Measurements from ENCODE around the gene ZNF621. TPM values are rescaled to one million over a fixed set of nuclear protein-coding genes. Genes with fewer than 3 reads are reported as not detected.

ZNF621 gene
- 10 to 100 TPM; 21.7 to 25.6 TPM for total RNA-seq

DNA sequence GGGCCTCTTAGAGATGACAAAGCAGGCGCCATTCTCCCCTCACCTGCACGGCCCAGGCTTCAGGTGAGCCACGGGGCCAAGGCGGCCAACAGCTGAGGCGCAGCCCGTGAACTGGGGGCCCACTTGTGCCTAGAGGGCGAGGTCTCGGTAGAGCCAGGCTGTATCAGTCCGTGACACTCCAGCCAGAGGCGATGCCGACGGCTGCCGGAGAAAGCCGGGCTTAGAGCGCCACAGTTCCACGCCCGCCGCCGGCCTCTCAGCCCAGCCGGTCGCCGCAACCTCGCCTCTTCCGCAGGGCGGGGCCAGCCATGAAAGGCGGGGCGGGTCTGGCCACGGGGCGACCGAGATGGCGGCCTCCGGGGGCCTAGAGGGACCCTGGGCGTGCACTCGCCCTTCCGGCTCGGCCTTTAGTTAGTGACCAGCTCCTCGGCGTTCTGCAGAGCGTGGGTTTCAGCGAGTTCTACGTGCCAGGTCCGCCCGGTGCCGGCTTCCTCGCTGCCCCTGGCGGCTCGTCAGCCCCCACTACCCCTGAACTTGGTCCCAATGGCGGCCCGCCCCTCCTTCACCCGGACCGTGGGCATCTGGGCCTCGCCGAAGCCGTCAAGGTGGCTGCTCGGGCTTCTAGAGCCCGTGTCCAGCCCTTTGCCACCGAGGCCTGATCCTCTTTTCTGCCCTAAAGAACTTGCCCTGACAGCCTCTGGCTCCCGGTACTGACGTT, at the start of gene ZNF621:
TSS of gene ZNF621 (plus strand) at position 393 of the 718 bp plus-strand sequence. CDS start 881 bp downstream, outside the sequence.
- Mint-ChIP-seq H3K4me3 (peak within 1 kb of the TSS; percentile 96), H3K27ac (peak within 1 kb of the TSS; percentile 99), H3K27me3 (no peaks in the 10 kb centered on the region), H3K4me1 (peaks cover 31% of the 10 kb centered on the region), H3K9me3 (no peaks in the 10 kb centered on the region), H3K36me3 (ENCODE audit: low read depth) (peaks cover 43% of the 10 kb centered on the region)
- DNase-seq, result peak; percentile 85
- ChIA-PET CTCF (interaction anchor here (0.7 to 0.9 kb wide), 2 partner anchors 17 to 29 kb away, joined by 3 read pairs; no protein-coding TSS in a partner anchor), POLR2A (no interaction called here)

DNA sequence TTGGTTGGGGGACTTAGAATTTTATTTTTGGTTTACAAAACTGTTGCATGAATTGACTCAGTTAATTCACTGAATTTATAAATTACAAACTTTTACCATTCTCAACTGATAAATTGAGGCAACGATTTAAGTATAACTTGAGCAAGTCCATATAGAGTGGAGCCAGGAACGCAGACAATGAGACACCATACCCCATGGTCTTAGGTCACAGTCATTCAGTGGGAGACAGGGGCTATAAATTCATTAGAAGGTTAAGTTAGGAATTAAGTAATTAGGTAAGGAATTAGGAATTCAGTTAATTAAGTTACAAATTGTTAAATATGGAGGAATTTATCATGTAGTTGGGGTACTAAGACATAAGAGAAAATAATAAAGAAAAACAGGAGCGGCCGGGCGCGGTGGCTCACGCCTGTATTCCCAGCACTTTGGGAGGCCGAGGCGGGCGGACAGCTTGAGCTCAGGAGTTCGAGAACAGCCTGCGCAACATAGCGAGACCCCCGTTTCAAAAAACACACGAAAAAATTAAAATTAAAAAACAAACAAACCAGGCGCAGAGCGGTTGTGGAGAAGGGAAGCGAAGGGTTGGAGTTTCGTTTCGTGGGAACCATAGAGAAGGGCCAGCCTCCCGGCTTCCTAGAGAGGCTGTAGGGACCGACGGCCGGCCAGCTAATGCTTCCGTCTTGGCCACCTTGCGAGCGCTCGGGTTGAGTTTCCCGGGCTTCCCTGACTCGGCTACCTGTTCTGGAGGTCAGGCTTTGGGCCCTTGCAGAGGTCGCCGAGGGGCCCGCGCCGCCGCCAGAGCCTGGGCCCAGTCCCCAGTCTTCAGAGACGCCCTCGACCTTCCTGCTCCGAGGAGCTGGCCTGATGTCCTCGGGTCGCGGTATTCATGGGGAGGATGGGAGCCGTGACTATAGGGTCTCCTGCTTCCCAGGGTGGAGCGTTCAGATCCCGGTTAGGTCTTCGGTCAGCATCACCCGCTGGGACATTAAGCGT, 48.0 kb upstream of the ZNF621 start, which contains the start of gene ZNF619:
TSS of gene ZNF619 (plus strand) at position 645 of the 993 bp plus-strand sequence. CDS start 858 bp downstream, outside the sequence.
- H3K36me3 Mint-ChIP-seq (ENCODE audit: low read depth), result peaks cover 15% of the 10 kb centered on the region
- peak within 1 kb of the TSS; percentile 87 for H3K27ac Mint-ChIP-seq
- peaks cover 38% of the 10 kb centered on the region for H3K4me1 Mint-ChIP-seq
- peak; percentile 56 for DNase-seq
- H3K9me3 Mint-ChIP-seq, result no peaks in the 10 kb centered on the region
- H3K27me3 Mint-ChIP-seq, result no peaks in the 10 kb centered on the region
- POLR2A ChIA-PET, result interaction anchor here (0.6 kb wide), 1 partner anchor 57 kb away, joined by 4 read pairs; no protein-coding TSS in a partner anchor
- CTCF ChIA-PET, result interaction anchor here (0.9 kb wide), 1 partner anchor 1403 kb away, joined by 3 read pairs; no protein-coding TSS in a partner anchor
- H3K4me3 Mint-ChIP-seq, result peak within 1 kb of the TSS; percentile 75

DNA sequence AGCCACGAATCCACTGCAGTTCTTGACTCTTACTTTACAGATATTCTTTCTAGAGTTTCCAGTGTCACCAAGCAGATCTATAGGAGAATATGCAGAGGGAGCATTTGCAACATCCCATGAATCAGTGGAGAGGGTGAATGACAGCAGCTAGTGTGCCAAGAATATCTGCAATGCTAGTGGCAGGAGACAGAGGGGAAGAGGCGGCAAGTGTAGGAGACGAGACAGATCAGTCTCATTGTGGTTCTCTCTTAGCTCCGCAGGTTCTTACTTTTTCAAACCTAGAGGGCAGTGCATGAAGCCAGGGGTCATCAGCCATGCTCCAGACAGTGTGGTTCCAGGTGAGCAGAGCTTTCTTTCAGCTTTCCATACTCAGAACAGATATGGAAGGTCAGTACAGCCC, 47.1 kb upstream of the ZNF621 start:
- POLR2A ChIA-PET, result interaction anchor here (0.6 kb wide), 1 partner anchor 57 kb away, joined by 4 read pairs; no protein-coding TSS in a partner anchor
- H3K27ac Mint-ChIP-seq, result peak overlapping the region; percentile 87
- no peaks in the 10 kb centered on the region for H3K9me3 Mint-ChIP-seq
- no peaks in the 10 kb centered on the region for H3K27me3 Mint-ChIP-seq
- DNase-seq, result no peak
- CTCF ChIA-PET, result interaction anchor here (0.9 to 1.1 kb wide), 3 partner anchors 9 to 1403 kb away, joined by 3 read pairs; no protein-coding TSS in a partner anchor
- peaks cover 19% of the 10 kb centered on the region for H3K36me3 Mint-ChIP-seq (ENCODE audit: low read depth)
- H3K4me1 Mint-ChIP-seq, result peaks cover 47% of the 10 kb centered on the region
- peak overlapping the region; percentile 75 for H3K4me3 Mint-ChIP-seq

DNA sequence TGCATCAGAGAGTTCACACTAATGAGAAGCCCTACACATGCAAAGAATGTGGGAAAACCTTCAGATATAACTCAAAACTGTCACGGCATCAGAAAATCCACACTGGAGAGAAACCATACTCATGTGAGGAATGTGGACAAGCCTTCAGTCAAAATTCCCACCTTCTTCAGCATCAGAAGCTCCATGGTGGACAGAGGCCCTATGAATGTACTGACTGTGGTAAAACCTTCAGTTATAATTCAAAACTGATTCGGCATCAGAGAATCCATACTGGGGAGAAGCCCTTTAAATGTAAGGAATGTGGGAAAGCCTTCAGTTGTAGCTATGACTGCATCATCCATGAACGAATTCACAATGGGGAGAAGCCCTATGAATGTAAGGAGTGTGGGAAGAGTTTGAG, 37.6 kb upstream of the ZNF621 start:
- no peak overlapping the region for H3K4me3 Mint-ChIP-seq
- no peak overlapping the region for H3K27ac Mint-ChIP-seq
- H3K4me1 Mint-ChIP-seq, result peaks cover 24% of the 10 kb centered on the region
- POLR2A ChIA-PET, result no interaction called here
- peaks cover 55% of the 10 kb centered on the region for H3K36me3 Mint-ChIP-seq (ENCODE audit: low read depth)
- H3K9me3 Mint-ChIP-seq, result peaks cover 27% of the 10 kb centered on the region
- DNase-seq, result no peak
- H3K27me3 Mint-ChIP-seq, result no peaks in the 10 kb centered on the region
- CTCF ChIA-PET, result interaction anchor here (1.3 kb wide), 1 partner anchor 178 kb away, joined by 3 read pairs; no protein-coding TSS in a partner anchor

DNA sequence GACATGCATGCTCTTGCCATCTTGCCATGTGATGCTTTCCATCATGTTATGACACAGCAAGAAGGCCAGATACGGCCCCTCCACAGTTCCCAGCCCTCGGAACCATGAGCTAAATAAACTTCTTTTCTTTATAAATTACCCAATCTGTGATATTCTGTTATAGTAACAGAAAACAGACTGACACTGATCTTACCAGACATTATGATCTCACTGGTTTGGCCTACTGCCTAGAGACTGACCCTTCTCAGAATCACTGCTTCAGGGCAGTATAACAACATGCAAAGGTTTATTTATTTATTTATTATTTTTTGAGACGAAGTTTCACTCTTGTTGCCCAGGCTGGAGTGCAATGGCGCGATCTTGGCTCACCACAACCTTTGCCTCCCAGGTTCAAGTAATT, 33.8 kb upstream of the ZNF621 start:
- no peak overlapping the region for H3K27ac Mint-ChIP-seq
- no peak overlapping the region for H3K4me3 Mint-ChIP-seq
- ChIA-PET CTCF (no interaction called here), POLR2A (no interaction called here)
- H3K27me3 Mint-ChIP-seq, result no peaks in the 10 kb centered on the region
- peaks cover 30% of the 10 kb centered on the region for H3K36me3 Mint-ChIP-seq (ENCODE audit: low read depth)
- peaks cover 21% of the 10 kb centered on the region for H3K9me3 Mint-ChIP-seq
- peaks cover 3% of the 10 kb centered on the region for H3K4me1 Mint-ChIP-seq
- no peak for DNase-seq

DNA sequence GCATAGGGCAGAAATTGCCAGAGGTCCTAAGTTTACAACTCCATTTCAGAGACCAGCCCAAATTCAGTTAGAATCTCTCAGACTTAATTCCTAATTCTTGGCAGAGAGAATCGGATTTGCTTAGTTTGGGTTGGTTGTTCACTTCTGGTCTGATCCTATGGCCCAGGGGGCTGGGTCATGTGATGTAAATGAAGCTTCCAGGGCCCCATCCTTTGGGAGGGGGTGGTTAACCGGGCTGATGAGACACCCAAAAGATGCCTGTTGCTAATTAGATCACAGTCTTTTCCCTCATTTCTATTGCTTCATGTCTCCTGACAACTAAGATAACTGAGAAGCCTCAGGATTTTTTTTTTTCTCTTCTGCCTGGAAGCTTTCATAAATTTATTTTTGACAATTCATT, 30.1 kb upstream of the ZNF621 start:
- ChIA-PET POLR2A (no interaction called here), CTCF (interaction anchor here (2.9 kb wide), 1 partner anchor 11 kb away, joined by 8 read pairs; the partner anchor contains the start of gene ZNF620)
- Mint-ChIP-seq H3K4me1 (no peaks in the 10 kb centered on the region), H3K27me3 (no peaks in the 10 kb centered on the region), H3K36me3 (ENCODE audit: low read depth) (peaks cover 1% of the 10 kb centered on the region), H3K27ac (no peak overlapping the region), H3K9me3 (no peaks in the 10 kb centered on the region), H3K4me3 (no peak overlapping the region)
- no peak for DNase-seq

DNA sequence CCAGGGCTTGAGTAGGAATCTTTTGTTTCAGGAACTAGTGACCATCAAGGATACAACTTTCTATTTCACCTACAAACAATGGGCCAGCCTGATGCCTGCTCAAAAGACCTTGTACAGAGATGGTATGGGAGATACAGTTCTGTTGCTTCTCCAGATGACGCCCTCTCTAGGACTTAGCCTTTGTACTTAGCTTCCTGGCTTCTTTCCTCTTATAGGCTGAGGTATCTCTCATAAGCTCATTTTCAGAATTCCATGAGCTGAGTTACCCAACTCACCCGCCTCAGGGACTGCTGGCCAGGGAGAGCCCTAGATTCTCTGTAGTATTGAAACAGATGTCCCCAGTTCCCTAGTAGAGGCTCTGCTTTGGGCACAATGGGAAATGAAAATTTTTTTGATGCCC, 27.5 kb upstream of the ZNF621 start:
- no peaks in the 10 kb centered on the region for H3K36me3 Mint-ChIP-seq (ENCODE audit: low read depth)
- POLR2A ChIA-PET, result interaction anchor here (0.7 kb wide), 1 partner anchor 15 kb away, joined by 3 read pairs; no protein-coding TSS in a partner anchor
- no peaks in the 10 kb centered on the region for H3K4me1 Mint-ChIP-seq
- H3K27ac Mint-ChIP-seq, result no peak overlapping the region
- H3K9me3 Mint-ChIP-seq, result no peaks in the 10 kb centered on the region
- DNase-seq, result no peak
- CTCF ChIA-PET, result interaction anchor here (1.1 kb wide), 1 partner anchor 9 kb away, joined by 3 read pairs; the partner anchor contains the start of gene ZNF620
- H3K27me3 Mint-ChIP-seq, result no peaks in the 10 kb centered on the region
- H3K4me3 Mint-ChIP-seq, result no peak overlapping the region

DNA sequence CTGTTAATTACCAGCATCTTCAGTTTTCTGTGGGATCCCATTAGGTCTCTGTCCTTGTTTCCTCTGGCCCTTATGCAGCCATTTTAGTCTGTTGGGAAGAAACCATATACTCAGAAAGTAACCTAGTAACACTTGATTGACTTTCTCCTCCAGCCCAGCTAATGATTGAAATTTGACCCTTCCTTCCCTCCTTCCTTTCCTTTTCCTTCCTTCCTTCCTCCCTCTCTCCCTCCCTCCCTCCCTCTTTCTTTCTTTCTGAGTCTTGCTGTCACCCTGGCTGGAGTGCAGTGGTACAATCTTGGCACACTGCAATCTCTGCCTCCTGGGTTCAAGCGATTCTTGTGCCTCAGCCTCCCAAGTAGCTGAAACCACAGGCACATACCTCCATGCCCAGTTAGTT, 24.8 kb upstream of the ZNF621 start:
- Mint-ChIP-seq H3K36me3 (ENCODE audit: low read depth) (no peaks in the 10 kb centered on the region), H3K4me3 (no peak overlapping the region), H3K4me1 (peaks cover 4% of the 10 kb centered on the region), H3K9me3 (no peaks in the 10 kb centered on the region), H3K27me3 (peaks cover 3% of the 10 kb centered on the region), H3K27ac (no peak overlapping the region)
- ChIA-PET POLR2A (no interaction called here), CTCF (no interaction called here)
- DNase-seq, result no peak

DNA sequence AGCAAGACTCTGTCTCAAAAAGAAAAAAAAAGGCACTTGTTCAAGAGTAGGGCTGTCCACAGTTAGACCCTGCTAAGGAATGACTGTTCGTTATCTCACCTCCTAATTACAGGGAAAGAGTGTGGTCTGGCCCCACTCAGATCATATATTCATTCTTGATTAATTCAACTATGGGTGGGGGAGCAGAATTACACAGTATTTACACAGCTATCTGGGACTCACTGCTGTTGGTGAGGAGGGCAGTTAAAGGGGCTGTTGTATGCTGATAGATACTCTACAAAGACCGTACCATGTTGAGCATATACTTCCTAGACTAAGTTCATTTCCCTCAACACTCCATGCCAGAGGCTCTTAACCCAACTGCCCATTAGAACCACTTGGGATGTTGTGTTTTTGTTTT, 22.7 kb upstream of the ZNF621 start:
- Mint-ChIP-seq H3K27me3 (peaks cover 3% of the 10 kb centered on the region), H3K4me3 (no peak overlapping the region), H3K9me3 (no peaks in the 10 kb centered on the region), H3K36me3 (ENCODE audit: low read depth) (peaks cover 3% of the 10 kb centered on the region), H3K27ac (no peak overlapping the region), H3K4me1 (peaks cover 25% of the 10 kb centered on the region)
- ChIA-PET CTCF (no interaction called here), POLR2A (no interaction called here)
- no peak for DNase-seq

DNA sequence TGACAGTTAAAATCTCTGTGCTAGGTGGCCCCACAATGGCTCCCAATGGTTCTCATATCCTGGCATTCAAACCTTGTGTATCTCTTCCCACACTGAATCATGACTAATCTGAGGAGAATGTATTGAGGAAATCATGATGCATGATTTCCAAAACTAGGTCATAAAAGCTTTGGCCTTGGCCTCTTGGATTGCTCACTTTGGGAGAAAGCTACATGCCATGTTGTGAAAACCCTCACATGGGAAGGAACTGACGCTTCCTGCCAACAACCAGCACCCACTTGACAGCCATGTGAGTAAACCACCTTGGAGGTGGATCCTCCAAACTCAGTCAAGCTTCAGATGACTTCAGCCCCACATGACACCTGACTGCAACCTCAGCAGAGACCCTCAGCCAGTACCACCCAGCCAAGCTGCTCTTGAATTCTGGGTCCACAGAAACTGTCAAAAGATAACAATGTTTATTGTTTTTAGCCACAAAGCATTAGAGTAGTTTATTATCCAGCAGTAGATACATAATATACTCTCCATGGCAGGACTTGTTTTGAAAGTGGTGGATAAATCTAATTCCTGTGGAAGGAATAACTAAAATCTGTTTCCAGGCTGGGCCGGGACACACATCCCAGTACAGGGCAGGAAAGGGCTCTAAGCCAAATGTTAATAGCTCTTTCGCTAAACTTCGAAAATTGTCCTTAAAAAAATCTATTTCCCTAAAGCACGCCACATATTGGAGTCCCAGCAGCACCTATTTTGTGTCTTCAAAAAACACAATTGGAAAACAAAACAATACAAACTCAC, 19.9 kb upstream of the ZNF621 start:
- Mint-ChIP-seq H3K4me3 (peak overlapping the region; percentile 93), H3K4me1 (peaks cover 38% of the 10 kb centered on the region), H3K27me3 (peaks cover 3% of the 10 kb centered on the region), H3K27ac (no peak overlapping the region), H3K9me3 (no peaks in the 10 kb centered on the region), H3K36me3 (ENCODE audit: low read depth) (peaks cover 18% of the 10 kb centered on the region)
- POLR2A ChIA-PET, result no interaction called here
- CTCF ChIA-PET, result interaction anchor here (1.1 to 2.1 kb wide), 4 partner anchors 10 to 182 kb away, joined by 3 to 10 read pairs (median 6); no protein-coding TSS in a partner anchor
- no peak for DNase-seq

DNA sequence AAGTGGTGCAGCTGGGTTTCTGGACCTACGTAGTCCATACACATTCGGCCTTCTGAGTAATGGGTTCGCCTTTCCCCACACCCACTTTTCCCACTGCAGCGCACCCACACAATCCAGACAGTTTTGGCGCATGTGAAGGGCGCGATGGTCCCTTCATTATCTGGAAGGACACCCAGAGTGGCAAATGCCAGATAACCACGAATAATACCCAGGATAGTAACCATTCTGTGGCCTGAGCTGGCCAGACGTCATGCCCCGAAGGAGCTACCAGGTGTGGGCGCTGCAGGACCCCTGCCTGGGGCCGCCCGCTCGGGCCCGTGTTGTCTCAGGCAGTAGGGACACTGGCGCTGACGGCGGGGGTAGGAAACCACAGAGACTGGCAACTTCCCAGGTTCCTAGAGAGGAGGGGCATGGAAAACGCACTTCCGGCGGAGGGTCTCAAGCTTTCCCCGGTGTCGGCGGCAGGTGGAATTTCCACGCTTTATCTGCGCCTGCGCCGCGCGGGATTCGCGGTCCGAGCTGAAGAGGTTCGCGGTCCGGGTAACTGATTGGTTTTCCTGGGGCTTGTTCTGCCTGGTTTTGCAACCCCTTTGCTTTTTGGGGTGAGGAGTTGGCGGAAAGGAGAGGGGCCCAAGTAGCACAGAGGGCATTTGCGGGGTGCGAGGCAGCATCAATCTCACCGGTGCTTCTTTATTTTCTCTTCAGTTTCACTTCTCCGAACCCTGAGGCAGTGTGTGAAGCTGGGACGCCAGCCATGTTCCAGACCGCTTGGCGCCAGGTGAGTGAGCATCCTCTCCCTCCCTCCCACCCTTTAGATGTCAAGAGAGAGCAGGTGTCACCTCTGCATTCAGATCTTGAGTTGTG, 18.9 kb upstream of the ZNF621 start, which contains the start of gene ZNF620:
TSS of gene ZNF620 (plus strand) at position 441 of the 864 bp plus-strand sequence. CDS start at position 755, 314 bp downstream.
- peak within 1 kb of the TSS; percentile 96 for H3K27ac Mint-ChIP-seq

More for the DNA sequence above, 18.9 kb upstream of the ZNF621 start, which contains the start of gene ZNF620:
- POLR2A ChIA-PET, result no interaction called here
- H3K4me3 Mint-ChIP-seq, result peak within 1 kb of the TSS; percentile 93
- H3K9me3 Mint-ChIP-seq, result peaks cover 3% of the 10 kb centered on the region
- peaks cover 39% of the 10 kb centered on the region for H3K4me1 Mint-ChIP-seq
- H3K27me3 Mint-ChIP-seq, result peaks cover 3% of the 10 kb centered on the region
- CTCF ChIA-PET, result interaction anchor here (0.6 to 2.1 kb wide), 7 partner anchors 8 to 915 kb away, joined by 3 to 10 read pairs (median 3); no protein-coding TSS in a partner anchor
- peaks cover 25% of the 10 kb centered on the region for H3K36me3 Mint-ChIP-seq (ENCODE audit: low read depth)
- DNase-seq, result peak; percentile 45

Data from activated CD4-positive, alpha-beta T cell treated with anti-CD3 and anti-CD28 coated beads, Interleukin-2, amount 10 ng/mL, durations not matched to agents 7 days and 5 days (primary cell).